AG04449 (cell line): ENCODE measurements around the gene LILRA6.
"Not testable (repeated sequence)": the region's sequence is repeated elsewhere in the genome, so short reads cannot be mapped to it uniquely, and the experiment has no call there.

ENCODE experiments used
- CTCF ChIA-PET: fragments of 350-600 bp; formaldehyde crosslinking; extraction: SDS; loops from one replicate; lab custom pipeline; 2021; ENCODE audit warnings: antibody characterized with exemption; lab: Yijun Ruan, JAX
- POLR2A ChIA-PET: fragments of 400-600, 350-600 bp; formaldehyde crosslinking; extraction: SDS; loops from one replicate; lab custom pipeline; 2020; ENCODE audit warnings: antibody characterized with exemption, inconsistent platforms; lab: Yijun Ruan, JAX
- DNase-seq: peaks from one replicate; pipeline ENCODE4 v3.0.0-alpha.2; 2010; ENCODE audit warnings: low read depth, low spot score
- H3K4me3 ChIP-seq: 2 replicates; pipeline ENCODE4 v1.5.1; 2011; ENCODE audit warnings: low read depth, mild to moderate bottlenecking, control low read depth, low read length
- TF ChIP-seq, protein P1 (sequence below): IDR thresholded peaks from one replicate; pipeline ENCODE4 v1.5.1; 2011; ENCODE audit warnings: mild to moderate bottlenecking, moderate library complexity, low read length, control low read depth, inconsistent platforms; ENCODE audit not compliant: insufficient read depth; ENCODE audit errors: missing control alignments

LILRA6 gene

DNA sequence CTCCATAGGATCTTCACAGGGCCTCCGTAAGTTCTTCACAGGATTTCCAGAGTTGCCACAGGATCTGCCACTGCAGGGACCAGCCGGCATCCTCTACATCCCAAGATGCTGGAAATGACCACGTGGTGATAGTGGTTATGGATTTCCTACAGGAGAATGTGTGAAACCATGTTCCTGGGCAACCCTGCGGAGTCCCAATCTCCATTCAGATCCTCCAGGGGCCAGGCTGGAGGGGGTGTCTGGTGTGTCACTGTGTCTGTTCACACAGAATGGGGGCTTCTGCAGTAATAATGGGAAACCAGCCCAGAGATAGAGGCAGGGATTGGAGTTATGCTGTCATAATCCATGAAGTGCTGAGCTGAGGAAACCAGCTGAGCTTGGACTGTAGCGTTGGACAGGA is 8.6 kb downstream of the LILRA6 start:
- ChIA-PET CTCF (interaction anchor here (0.8 to 1.6 kb wide), 7 partner anchors 10 to 97 kb away, joined by 3 to 5 read pairs (median 3); partner anchors contain the start of genes LENG1 and RPS9), POLR2A (no interaction called here)
- no peak for DNase-seq
- TF ChIP-seq, protein P1, sequence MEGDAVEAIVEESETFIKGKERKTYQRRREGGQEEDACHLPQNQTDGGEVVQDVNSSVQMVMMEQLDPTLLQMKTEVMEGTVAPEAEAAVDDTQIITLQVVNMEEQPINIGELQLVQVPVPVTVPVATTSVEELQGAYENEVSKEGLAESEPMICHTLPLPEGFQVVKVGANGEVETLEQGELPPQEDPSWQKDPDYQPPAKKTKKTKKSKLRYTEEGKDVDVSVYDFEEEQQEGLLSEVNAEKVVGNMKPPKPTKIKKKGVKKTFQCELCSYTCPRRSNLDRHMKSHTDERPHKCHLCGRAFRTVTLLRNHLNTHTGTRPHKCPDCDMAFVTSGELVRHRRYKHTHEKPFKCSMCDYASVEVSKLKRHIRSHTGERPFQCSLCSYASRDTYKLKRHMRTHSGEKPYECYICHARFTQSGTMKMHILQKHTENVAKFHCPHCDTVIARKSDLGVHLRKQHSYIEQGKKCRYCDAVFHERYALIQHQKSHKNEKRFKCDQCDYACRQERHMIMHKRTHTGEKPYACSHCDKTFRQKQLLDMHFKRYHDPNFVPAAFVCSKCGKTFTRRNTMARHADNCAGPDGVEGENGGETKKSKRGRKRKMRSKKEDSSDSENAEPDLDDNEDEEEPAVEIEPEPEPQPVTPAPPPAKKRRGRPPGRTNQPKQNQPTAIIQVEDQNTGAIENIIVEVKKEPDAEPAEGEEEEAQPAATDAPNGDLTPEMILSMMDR, result no peak
- no peak overlapping the region for H3K4me3 ChIP-seq

DNA sequence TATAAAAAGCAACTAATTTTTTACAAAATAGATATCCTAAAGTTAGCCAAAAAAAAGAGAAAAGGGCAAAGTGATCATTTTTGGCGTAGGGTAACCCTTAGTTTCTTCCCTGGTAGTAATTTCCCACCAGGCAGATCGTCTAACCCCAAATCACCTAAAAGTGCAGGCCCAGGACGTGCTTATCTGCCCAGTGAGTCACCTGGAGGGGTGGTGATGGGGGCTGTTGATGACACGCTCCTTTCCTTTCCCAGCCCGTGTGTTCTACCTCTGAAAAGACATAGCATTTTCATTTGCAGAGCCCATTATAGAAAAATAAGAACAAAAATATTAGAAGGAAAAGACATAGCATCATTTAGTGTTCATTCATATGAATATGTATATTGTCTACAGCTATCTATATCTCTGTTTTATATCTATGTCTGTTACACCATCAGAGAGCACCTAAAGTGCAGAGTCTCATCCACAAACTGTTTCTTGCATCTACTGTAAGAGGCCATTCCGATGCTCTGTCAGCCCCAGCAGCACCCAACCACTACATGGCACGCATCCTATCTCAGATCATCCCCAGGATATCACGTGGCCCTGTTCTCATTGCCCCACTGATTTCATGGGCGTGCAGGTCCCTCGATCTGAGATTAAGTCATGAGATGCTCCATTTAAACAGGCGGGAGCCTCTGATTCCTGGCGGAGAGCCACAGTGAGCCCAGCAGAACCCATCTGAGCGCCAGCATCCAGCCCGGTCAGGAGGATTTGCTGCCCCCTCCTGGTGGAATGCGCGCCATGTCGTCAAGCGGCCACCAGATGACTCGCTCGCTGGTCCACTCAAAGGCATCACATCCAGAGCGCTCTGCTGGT is 11.3 kb downstream of the LILRA6 start:
- DNase-seq, result no peak
- ChIA-PET CTCF (interaction anchor here (0.6 to 2.4 kb wide), 13 partner anchors 15 to 81 kb away, joined by 3 to 22 read pairs (median 3); partner anchors contain the start of gene MBOAT7), POLR2A (no interaction called here)
- TF ChIP-seq, protein P1, result peak; percentile 93
- H3K4me3 ChIP-seq, result no peak overlapping the region

DNA sequence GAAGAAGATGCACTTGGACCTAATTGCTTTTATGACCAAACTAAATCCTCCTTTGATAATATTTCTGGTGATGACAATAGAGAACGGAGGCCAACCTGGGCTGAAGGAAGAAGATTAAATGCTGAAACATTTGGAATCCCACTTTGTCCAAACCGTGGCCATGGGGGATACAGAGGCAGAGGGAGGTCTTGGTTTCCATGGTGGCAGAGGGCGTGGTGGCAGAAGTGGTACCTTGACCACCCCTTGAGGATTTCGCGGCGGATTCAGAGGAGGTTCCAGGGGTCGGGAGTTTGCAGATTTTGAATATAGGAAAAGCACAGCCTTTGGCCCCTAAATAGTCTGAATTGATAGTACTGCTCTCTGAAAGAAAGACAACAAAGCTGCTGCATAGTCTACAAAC is 12.6 kb downstream of the LILRA6 start:
- CTCF ChIA-PET, result no interaction called here
- POLR2A ChIA-PET, result no interaction called here

DNA sequence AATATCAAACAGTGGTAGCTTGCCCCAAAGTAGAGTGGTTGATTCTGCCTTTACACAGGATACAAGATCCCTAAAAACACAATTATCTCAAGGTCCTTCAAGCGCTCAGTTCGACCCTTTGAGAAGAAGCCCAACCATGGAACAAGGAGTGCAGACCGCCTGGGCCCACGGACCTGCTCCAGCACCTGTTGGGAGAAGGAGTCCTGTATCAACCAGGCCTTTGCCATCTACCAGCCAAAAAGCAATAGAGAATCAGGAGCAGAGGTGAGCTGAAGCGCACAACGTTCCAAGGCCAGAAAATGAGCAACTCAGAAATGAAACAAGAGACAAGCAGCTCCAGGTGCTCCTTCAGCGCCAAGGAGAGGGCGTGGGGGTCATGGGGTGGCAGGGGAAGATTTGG is 13.4 kb downstream of the LILRA6 start:
- ChIA-PET CTCF (interaction anchor here (0.7 to 1.3 kb wide), 5 partner anchors 8 to 65 kb away, joined by 3 to 5 read pairs (median 3); no protein-coding TSS in a partner anchor), POLR2A (no interaction called here)
- TF ChIP-seq, protein P1, result no peak
- no peak overlapping the region for H3K4me3 ChIP-seq
- no peak for DNase-seq

More for the DNA sequence above, 12.6 kb downstream of the LILRA6 start:
- no peak overlapping the region for H3K4me3 ChIP-seq
- no peak for DNase-seq
- TF ChIP-seq, protein P1, result no peak

DNA sequence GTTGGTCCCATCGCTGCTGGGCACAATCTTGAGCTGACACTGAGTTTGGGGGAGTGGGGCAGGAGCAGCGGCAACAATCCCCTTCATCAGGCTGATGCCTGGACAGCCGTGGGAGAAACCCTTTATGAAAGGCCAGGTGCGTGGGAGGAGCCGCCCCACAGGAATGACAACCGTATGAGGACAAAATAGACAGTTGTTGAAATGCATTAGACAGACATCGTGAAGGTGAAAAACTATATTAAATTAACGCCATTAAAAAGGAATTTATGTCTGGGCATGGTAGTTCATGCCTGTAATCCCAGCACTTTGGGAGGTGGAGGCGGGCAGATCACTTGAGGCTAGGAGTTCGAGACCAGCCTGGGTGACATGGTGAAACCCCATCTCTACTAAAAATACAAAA is 18.0 kb downstream of the LILRA6 start:
- DNase-seq, CTCF ChIA-PET, POLR2A ChIA-PET: not testable (repeated sequence)

DNA sequence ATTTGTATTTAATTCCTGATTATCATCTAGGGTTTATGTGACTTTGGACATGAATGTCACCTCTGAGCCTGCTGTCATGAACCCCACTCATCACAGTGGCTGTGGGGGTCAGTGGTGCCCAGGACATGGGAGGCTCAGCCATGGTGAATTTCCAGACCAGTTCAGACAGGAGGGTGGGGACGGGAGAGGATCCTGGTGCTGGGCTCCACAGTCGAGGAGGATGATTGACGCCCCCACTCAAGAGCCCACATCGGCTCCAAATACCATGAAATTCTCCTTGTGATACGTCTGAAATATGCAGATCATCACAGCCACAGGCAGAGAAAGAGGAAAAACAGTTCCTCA is 18.7 kb downstream of the LILRA6 start:
- CTCF ChIA-PET, result interaction anchor here (1.3 to 1.5 kb wide), 2 partner anchors 10 to 55 kb away, joined by 3 read pairs; no protein-coding TSS in a partner anchor
- H3K4me3 ChIP-seq, DNase-seq, POLR2A ChIA-PET: not testable (repeated sequence)

More for the DNA sequence above, 18.0 kb downstream of the LILRA6 start:
- not testable (repeated sequence) for H3K4me3 ChIP-seq

DNA sequence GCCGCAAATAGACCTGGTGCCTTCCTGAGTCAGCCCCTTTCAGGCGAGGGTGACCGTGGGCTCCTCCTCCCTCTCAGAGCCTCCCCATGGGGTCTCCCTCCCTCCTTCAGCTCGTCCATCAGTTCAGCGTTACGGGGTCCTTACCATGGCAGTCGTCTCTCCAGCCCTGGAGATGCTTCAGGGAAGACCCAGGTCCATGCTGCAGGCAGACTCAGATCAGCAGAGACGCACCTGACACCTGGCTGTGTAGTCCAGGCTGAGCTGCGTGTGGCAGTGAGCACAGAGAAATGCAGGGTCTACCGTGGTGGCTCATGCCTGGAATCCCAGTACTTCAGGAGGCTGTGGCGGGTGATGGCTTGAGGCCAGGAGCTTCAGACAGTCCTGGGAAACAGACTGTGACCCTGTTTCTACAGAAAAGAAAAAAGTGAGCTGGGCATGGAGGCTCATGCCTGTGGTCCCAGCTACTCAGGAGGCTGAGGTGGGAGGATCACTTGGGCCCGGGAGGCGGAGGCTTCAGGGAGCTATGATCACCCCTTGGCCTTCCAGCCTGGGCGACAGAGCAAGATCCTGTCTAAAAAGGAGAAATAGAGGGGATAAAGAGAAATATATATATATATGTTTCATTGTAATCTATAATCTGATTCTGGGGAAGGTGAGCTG is 19.2 kb downstream of the LILRA6 start:
- DNase-seq, POLR2A ChIA-PET, H3K4me3 ChIP-seq: not testable (repeated sequence)
- CTCF ChIA-PET, result interaction anchor here (1.3 to 1.5 kb wide), 2 partner anchors 11 to 55 kb away, joined by 3 read pairs; no protein-coding TSS in a partner anchor

DNA sequence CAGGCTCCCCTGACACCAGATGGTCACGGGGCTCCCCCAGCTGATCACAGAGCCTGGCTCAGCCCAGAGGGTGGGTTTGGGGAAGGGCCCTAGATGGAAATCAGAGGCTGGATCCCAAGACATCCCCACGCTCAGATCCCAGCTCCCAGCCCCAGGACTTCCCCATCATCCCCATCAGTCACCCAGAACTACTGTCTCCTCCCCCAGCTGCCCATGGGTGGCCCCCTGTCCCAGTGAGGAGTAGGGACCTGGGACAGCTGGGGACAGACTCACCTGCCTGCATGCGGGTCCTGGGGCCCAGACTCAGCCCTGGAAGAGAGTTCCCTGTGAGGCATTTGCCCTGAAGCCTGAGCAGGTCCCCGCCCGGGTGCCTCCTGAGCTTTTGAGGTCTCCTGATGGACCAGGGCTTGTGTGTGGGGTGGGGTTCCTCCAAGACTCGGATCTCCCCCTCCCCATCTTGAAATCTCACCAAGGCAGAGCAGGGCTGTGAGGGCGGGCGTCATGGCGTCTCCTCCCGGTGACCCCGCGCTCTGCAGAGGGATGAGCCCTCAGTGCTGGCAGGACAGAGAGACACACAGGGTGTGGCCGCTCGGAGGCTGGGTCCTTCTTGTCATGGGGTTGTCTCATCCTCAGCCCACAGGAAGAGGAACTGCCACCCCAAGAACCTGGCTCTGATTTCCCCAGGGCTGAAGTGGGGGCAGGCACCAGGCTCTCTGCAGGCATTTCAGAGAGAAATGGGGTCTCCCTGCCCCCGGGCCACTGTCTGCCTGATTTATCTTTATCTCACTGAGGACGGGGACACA is 19.9 kb downstream of the LILRA6 start, which contains the start of gene LILRB3:
Gene LILRB3 (minus strand): TSS at position 534 of the 803 bp plus-strand sequence. CDS start 31 bp downstream, at position 503.
- CTCF ChIA-PET, result interaction anchor here (1.3 to 1.5 kb wide), 2 partner anchors 11 to 54 kb away, joined by 3 read pairs; no protein-coding TSS in a partner anchor
- DNase-seq, H3K4me3 ChIP-seq, POLR2A ChIA-PET: not testable (repeated sequence)

DNA sequence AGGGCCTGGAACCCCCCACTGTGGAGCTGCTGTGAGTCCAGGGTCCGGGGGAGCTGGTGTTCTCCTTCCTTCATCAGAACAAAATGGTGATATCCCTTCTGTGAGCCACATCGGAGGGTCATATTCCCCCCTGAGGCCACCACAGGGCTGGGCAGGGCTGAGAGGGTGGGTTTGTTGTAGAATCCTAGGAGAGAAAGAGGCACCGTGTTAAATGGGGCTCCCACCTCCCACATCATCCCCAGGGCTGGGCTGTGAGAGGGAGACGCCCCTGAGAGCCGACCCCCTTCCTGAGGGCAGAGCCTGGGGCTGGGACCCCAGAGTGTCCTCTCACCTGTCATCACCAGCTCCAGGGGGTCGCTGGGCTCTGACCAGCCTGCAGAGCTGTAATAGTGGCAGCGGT is 20.6 kb downstream of the LILRA6 start:
- DNase-seq, CTCF ChIA-PET, POLR2A ChIA-PET, H3K4me3 ChIP-seq: not testable (repeated sequence)

DNA sequence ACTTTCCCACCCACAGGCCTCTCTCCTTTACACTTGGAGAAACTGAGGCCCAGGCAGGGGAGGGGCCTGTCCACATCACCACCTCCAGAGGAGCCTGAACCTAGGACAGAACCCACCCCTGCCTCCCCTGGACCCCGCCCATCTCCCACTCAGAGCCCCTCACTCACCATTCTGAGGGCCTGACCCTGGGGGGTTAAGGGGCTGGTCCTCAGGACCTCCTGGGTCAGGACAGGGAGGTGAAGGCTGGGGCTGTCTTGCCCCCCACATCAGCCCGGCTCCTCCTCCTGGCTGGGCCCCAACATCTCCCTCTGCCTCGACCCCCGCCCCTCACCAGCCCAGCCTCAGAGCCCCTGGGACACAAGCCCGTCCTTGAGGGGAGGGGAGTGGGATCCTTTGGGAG is 22.9 kb downstream of the LILRA6 start:
- H3K4me3 ChIP-seq, DNase-seq, POLR2A ChIA-PET, CTCF ChIA-PET: not testable (repeated sequence)
